Measurements from ENCODE around the gene TMEM179B.

- TF ChIP-seq GATA3 (IDR thresholded peaks at IDR 0.05; ENCODE audit: low read depth, low read length) = no peak
- TF ChIP-seq GATA2 (IDR thresholded peaks at IDR 0.05; ENCODE audit: low read depth, low read length) = no peak
Observed at GRCh38 chr11:62810748-62811147, 23.5 kb downstream of the TMEM179B start.

Data from SH-SY5Y (cell line).